Heart left ventricle (tissue), 13 donors: ENCODE data around the gene RGL1.

ENCODE experiments used
- POLR2A ChIP-seq, 2 donors: fragments of 450-650 bp; IDR thresholded peaks; one replicate each; pipeline ENCODE4 v1.6.1; 2017; ENCODE audit warnings: antibody characterized with exemption in 2 of 2, mild to moderate bottlenecking in 2 of 2, moderate library complexity in 2 of 2
- TF ChIP-seq, protein P1 (sequence below), 12 donors: fragments of 200-600 bp; sonication (generic) in 4 of 12; IDR thresholded peaks; one replicate each; pipeline versions ENCODE4 v1.5.0 to v1.8.0; 2018 to 2022; ENCODE audit warnings: antibody characterized with exemption in 12 of 12, mild to moderate bottlenecking in 5 of 12
- donor health status: ischemic (EF 13 %, LVEDD 7.1; RV severe dilation, severe dysfunction).
- donor health status: DM: no; HTN: yes; CAD: no.
- donor health status: DM: no; HTN: no; CAD: no.
- donor health status: ischemic (EF 25% LVEDD 6.9; RV normal size, moderate dysfunction).
- donor health status: ischemic (EF 25% LVEDD 5.7; RV mildly dilated, moderate dysfunction).
- donor health status: ischemic (EF 35%, LVEDD 5.7; RV mildly dilated, moderate dysfunction).
- donor health status: nonischemic (EF 11% LVEDD 7.7; RV severe dilation, severe dysfunction).
- donor health status: DM: yes; HTN: yes; CAD: no.
- donor health status: PGD.
- donor health status: ischemic (EF 29% LVEDD 5.4; RV normal size, mild dysfunction).
- donor health status: nonischemic (EF 23%, LVEDD 6.1; RV moderate dilation, normal function).

DNA sequence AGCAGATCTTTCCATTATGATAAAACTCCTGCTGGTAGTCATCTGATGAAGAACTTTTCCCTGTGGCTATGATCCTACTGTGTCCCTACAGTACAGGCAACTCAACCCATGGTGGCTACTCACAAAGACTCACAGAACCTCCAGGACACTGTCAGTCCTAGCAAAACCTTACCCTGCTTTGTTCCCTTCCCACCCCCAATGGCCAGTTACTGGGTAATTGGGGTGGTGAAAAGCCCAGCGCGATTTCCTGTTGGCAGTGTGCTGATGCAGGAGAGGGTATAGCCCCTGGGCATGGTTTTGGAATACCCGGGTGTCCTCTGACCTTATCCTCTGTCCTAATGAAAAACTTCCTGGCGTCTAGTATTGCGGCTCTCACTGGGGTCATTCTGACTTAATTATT lies 533 bp upstream of the RGL1 start:
- TF ChIP-seq, protein P1, sequence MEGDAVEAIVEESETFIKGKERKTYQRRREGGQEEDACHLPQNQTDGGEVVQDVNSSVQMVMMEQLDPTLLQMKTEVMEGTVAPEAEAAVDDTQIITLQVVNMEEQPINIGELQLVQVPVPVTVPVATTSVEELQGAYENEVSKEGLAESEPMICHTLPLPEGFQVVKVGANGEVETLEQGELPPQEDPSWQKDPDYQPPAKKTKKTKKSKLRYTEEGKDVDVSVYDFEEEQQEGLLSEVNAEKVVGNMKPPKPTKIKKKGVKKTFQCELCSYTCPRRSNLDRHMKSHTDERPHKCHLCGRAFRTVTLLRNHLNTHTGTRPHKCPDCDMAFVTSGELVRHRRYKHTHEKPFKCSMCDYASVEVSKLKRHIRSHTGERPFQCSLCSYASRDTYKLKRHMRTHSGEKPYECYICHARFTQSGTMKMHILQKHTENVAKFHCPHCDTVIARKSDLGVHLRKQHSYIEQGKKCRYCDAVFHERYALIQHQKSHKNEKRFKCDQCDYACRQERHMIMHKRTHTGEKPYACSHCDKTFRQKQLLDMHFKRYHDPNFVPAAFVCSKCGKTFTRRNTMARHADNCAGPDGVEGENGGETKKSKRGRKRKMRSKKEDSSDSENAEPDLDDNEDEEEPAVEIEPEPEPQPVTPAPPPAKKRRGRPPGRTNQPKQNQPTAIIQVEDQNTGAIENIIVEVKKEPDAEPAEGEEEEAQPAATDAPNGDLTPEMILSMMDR (IDR thresholded peaks at IDR 0.05): no peak
- no peak for TF ChIP-seq POLR2A (IDR thresholded peaks at IDR 0.05)
